HG02678 (cell line): ENCODE results near the gene TEDDM1.

ENCODE experiments used
- ATAC-seq: cut with Tn5 transposase; IDR thresholded peaks from one replicate; pipeline ENCODE4 v1.9.1; 2021; ENCODE audit warnings: mild to moderate bottlenecking, moderate library complexity; ENCODE audit not compliant: unreplicated experiment

TEDDM1 gene

DNA sequence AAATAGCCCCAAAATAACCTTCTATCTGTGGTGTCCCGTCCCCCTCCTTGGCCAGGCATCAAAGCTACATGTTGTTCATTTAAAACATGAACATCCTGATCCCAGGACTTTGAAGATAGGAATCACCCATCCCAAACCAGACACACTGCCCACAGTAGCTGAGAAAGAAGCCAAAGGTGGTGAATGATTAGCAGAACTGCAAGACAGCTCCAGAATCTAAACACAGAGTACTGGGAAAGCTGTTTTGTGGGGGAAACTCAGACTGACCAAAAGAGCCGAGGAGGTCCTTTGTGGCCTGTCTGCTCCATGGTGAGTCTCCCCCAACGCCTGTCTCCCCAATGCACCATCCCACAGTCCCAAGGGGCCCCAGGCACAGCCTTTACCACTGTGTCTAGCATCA, 7.3 kb upstream of the TEDDM1 start:
- no peak for ATAC-seq

- ATAC-seq = no peak
These were observed 5.5 kb upstream of the TEDDM1 start for GRCh38 chr1:182406012-182406411.

GRCh38 chr1:182405578-182405977, 5.1 kb upstream of the TEDDM1 start:
- ATAC-seq = no peak

DNA sequence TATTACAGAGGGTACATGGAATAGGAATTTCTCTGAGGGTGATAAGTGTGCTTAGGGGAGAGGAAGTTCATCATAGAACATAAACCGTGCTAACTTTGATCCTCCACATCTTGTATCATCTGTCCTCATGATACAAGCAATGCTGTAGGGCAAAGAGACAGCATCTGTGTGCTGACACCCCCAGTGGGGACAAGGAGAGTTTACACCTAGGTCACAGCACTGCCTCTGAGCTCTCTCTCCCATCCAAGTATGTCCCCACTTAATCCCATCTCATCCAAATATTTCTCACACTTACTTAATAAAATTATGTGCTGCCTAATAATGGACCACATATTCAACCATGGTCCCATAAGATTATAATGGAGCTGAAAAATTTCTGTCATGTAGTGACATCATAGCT, 4.3 kb upstream of the TEDDM1 start:
- ATAC-seq = no peak

- no peak for ATAC-seq
These were observed 2.6 kb downstream of the TEDDM1 start for GRCh38 chr1:182397653-182398393.

GRCh38 chr1:182395906-182396305, 4.6 kb downstream of the TEDDM1 start:
- no peak for ATAC-seq

GRCh38 chr1:182394055-182394775, 6.3 kb downstream of the TEDDM1 start:
- ATAC-seq = no peak

GRCh38 chr1:182392050-182393028, 8.1 kb downstream of the TEDDM1 start:
- peak; percentile 1 for ATAC-seq

GRCh38 chr1:182391362-182392049, 9.0 kb downstream of the TEDDM1 start, which contains the start of gene GLUL:
Gene GLUL (minus strand): TSS chr1:182391790. CDS start chr1:182388737, 3,053 bp downstream.
- ATAC-seq = peak; percentile 70

DNA sequence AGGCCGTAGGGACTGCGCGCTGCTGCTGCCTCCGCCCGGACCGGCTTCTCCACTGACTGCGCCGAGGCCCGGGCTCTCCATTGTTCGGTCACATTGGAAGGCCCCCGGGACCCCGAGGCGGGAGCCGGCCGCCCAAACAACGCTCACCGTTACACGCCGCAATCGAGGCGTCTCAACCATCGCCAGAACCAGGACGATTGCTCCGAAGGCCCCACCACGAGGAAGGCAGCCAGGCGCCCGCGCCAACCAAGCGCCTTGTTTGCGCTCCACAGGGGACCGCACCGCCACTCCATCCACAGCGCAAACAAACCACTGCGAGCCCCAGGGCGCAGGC, 9.5 kb downstream of the TEDDM1 start:
- ATAC-seq = no peak

- no peak for ATAC-seq
These were observed 10.8 kb downstream of the TEDDM1 start for GRCh38 chr1:182389619-182390047.

GRCh38 chr1:182388392-182389134, 11.9 kb downstream of the TEDDM1 start:
- no peak for ATAC-seq

DNA sequence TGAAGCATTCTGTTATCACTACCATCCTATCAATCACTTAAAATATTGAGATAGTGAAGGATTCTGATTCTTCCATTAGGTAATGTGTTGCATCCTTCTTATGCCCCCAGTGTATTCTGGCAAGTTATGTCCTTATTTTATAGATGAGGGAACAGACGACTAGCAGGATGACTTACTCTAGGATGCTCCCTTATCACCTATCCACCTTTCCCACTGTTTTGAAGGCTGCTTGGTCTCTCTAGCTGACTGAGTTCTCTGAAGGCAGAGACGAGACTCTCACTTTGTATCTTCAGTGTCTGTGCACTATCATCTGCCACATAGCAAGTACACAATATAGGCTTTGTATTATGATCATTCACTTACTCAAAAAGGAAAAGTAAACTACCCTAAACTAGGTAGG, 12.9 kb downstream of the TEDDM1 start:
- no peak for ATAC-seq

DNA sequence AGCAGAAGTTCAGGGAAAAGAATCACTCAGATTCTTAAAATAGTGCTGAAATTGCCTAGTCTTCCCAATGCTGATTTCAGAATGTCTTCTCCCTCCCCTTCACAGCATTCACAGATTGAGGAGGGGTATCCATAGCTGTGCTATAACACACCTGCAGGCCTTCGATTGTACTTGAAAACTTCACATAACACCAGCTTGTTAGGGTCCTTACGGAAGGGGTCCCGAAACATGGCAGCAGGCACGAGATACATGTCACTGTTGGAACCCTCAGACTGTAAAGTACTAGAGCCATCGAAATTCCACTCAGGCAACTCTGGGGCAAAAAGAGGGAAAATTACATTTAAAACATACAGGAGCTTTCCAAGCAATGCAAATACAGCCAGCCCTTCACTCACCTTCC, 13.5 kb downstream of the TEDDM1 start:
- no peak for ATAC-seq

DNA sequence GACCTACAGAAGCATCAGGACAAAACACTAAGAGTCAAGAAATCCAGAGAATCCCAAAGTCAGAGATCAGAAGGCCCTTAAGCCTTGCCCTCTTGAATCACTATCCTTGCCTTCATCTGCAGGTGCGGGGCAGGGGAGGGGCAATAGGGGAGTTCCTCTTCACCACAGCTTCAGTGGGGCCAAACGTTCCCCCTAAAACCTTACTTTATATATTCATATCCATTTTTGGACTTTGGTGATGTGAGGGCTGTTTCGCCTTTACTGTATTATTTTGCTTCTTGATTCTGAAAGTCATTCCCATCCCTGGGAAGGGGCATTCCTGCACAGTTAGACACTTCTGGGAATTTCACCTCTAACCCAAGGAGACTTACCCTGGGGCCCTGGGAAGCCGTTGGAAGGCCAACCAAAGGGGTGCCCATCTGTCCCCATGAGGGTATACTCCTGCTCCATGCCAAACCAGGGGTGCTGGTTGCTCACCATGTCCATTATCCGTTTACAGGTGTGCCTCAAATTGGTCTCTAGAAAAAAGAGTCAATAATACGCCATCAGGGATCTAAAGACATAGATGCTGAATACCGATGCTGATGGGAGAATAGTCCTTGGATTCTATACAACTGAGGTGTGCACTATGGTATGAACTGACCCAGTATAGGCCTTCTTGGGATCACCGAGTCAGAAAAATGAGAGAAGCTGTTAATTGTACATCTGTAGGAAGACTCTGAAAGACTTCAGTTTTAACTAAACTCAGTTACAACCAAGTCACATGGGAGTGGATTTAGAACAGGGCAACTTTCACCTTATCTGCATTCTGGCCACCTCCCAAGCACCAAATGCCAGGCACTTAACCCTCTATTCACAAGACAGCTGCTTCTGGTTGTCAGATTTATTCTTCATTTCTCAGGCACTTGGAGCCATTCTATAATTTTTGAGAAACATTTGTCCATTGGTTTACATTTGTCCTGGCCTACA, 14.3 kb downstream of the TEDDM1 start:
- ATAC-seq = no peak

DNA sequence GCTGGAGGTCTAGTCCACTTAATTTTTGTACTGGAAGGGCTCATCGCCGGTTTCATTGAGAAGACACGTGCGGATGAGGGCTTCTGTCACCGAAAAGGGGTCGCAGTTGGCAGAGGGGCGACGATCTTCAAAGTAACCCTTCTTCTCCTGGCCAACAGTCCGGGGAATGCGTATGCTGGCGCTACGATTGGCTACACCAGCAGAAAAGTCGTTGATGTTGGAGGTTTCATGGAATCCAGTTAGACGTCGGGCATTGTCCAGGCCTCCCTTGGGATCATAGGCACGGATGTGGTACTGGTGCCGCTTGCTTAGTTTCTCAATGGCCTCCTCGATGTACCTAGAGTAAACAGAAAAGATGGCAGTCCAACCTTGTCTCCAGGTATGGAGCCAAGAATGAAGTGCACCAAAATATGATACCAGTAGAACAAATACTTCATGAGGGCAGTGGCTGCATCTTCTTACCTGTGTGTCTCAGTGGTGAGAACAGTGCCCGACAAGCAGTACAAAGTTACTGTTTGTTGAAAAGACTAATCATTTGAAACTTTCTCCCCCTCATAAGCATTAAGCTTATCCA, 16.0 kb downstream of the TEDDM1 start:
- no peak for ATAC-seq

DNA sequence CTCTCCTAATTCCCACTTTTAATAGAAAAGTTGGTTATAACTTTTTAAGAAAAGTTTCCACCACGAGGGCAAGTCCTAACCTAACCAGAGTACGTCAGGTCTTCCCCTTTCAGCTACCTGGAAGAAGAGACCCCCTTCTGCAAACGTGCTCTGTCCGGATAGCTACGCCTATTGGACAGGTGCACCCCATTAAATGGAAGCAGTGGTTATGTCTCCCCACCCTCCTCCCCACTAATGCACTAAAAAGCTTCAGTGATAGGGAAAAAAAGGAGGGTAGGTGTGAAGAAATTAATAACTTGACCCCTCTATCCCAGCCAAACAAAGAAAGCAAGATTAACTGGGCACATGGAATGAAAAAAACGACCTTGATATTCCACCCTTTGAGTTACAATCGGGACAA, 16.5 kb downstream of the TEDDM1 start:
- ATAC-seq = no peak

GRCh38 chr1:182383037-182383661, 17.3 kb downstream of the TEDDM1 start:
- ATAC-seq = no peak
